GM10266 (cell line): ENCODE results near the gene DSG3.

Source experiments
- DNase-seq: peaks from one replicate; pipeline ENCODE4 v3.0.0; 2012; ENCODE audit errors: extremely low spot score
- CTCF ChIP-seq: IDR thresholded peaks from 2 replicates; pipeline ENCODE4 v1.5.1; 2012; ENCODE audit warnings: mild to moderate bottlenecking, low read depth; ENCODE audit not compliant: control insufficient read depth, insufficient read depth; ENCODE audit errors: missing control alignments

DSG3 gene

GRCh38 chr18:31407649-31408048 lies 39.9 kb upstream of the DSG3 start:
- TF ChIP-seq CTCF, result no peak
- peak; percentile 13 for DNase-seq

- no peak for DNase-seq
- no peak for TF ChIP-seq CTCF
Observed at GRCh38 chr18:31409276-31409675, 38.3 kb upstream of the DSG3 start.

GRCh38 chr18:31410716-31411483 lies 36.6 kb upstream of the DSG3 start:
- no peak for DNase-seq
- no peak for TF ChIP-seq CTCF

GRCh38 chr18:31413137-31413536 lies 34.4 kb upstream of the DSG3 start:
- no peak for DNase-seq

GRCh38 chr18:31417850-31418249 lies 29.7 kb upstream of the DSG3 start:
- TF ChIP-seq CTCF, result no peak
- DNase-seq, result no peak

More at GRCh38 chr18:31413137-31413536, 34.4 kb upstream of the DSG3 start:
- TF ChIP-seq CTCF, result no peak

- no peak for TF ChIP-seq CTCF
- no peak for DNase-seq
Observed at GRCh38 chr18:31419457-31419932, 28.0 kb upstream of the DSG3 start.

- no peak for DNase-seq
- TF ChIP-seq CTCF, result no peak
Observed at GRCh38 chr18:31420032-31420431, 27.5 kb upstream of the DSG3 start.
